Activated T-cell treated with anti-CD3 and anti-CD28 coated beads for 48 hours (primary cell): ENCODE measurements around the gene IL7R.

Experiments used
- DNase-seq: peaks from one replicate; pipeline ENCODE4 v3.0.0-alpha.2; 2020; ENCODE audit warnings: low read depth

IL7R gene, protein sequence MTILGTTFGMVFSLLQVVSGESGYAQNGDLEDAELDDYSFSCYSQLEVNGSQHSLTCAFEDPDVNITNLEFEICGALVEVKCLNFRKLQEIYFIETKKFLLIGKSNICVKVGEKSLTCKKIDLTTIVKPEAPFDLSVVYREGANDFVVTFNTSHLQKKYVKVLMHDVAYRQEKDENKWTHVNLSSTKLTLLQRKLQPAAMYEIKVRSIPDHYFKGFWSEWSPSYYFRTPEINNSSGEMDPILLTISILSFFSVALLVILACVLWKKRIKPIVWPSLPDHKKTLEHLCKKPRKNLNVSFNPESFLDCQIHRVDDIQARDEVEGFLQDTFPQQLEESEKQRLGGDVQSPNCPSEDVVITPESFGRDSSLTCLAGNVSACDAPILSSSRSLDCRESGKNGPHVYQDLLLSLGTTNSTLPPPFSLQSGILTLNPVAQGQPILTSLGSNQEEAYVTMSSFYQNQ

DNA sequence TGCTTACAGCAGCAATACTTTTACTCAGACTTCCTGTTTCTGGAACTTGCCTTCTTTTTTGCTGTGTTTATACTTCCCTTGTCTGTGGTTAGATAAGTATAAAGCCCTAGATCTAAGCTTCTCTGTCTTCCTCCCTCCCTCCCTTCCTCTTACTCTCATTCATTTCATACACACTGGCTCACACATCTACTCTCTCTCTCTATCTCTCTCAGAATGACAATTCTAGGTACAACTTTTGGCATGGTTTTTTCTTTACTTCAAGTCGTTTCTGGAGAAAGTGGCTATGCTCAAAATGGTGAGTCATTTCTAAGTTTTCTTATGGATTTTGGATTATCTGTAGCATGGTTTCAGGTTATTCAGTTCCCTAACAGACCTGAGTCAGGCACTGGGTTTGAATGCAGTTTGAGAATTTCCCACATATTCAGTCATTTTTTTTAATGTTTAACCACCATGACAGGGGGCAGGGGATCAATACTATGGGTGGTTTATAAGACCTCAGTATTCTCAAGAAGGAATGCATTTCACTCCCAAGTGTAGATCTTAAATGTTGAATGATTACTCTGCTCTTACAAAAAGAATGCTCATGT, at the start of gene IL7R:
Gene IL7R, plus strand, starts transcription at position 127 of the 587 bp plus-strand sequence. Its CDS starts 87 bp downstream, at position 214.
- DNase-seq: no peak

DNA sequence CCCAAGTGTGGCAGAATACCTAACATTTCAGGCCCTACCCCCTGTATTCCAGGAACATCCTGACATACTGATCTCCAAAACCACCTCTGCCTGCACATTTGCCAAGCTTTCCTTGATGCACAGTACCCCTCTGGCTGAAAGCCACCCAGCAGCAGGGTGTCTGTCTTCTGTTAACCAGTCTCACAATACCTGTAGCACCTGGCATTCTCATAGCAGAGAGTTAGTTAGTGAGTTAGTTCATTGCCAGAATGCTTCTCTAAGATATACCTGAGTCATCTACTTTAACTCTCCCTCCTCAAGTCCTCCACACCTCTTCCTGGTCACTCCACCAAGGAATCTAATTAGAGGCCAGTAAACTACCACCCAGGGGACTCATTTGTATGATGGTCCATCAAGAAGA, 46.1 kb upstream of the IL7R start:
- no peak for DNase-seq

GRCh38 chr5:35811108-35811741, 45.5 kb upstream of the IL7R start:
- no peak for DNase-seq

GRCh38 chr5:35813521-35813920, 43.2 kb upstream of the IL7R start:
- DNase-seq: no peak

DNA sequence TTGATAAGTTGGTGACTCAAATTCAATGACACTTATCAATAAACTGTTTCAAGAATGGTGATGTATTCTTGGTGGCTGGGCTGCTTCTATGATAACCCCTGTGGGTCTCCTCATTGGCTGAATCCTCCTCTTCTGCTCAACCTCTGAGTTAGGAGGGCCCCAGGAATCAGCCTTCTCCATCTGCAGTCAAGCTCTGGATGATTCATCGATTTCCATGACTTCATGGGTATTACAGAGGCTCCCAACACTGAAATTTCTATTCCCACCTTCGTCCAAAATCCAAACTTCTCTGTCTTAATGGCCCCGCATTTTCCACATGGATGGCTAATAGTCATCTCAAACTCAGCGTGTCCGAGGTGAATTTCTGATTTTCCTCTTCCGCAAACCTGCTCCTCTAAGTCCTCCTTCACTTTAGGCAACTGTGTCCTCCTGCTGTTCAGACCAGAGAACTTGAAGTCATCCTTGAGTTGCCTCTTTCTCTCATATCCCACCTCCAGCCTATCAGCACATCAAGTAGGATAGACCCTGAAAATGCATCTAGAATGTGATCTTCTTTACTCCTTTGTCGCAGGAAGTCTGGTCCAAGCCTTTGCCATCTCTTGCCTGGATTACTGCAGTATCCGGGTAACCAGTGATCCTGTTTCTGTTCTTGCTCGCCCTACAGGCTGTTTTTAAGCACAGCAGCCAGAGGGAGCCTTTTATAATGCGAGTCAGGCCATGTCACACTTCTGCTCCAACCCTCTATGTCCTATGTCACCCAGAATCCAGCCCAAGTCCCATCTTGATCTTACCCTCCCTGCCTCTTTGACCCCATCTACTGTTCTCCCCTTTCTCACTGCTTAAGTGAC, 41.4 kb upstream of the IL7R start:
- no peak for DNase-seq

GRCh38 chr5:35816881-35817521, 39.7 kb upstream of the IL7R start:
- no peak for DNase-seq

- no peak for DNase-seq
Observed at GRCh38 chr5:35819026-35819425, 37.7 kb upstream of the IL7R start.

GRCh38 chr5:35819668-35820067, 37.0 kb upstream of the IL7R start:
- DNase-seq: no peak

DNA sequence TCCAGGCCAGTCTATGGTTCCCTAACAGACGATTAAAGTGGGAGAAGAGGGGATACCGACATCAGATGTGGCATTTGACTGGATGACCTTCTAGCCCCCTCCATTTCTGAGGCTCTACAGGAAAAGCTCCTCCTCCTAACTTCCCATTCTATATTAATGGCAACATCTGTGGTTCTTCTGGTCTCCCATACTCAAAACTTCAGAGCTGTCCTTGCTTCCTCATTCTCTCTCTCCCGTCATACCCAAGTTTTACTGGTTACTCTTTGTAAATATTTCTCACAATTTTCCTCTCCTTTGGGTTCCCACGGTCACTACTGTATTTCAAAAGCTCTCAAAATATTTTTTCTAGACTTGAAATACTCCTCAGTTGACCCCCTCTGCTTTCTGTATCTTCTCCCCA, 36.0 kb upstream of the IL7R start:
- DNase-seq: no peak

DNA sequence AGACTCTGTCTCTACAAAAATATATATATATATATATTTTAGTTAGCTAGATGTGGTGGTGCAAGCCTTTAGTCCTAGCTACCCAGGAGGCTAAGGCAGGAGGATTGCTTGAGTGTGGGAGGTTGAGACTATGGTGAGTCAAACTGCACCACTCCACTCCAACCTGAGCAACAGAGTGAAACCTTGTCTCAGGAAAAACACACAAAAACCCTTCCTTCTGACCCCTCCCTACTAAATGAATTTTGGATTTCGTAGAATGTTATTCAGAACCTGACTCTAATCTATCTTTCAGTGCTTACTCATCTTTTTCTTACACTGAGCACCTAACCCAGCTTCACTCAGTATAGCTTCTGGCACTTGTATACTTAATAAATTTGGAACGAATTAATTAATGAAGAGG, 35.2 kb upstream of the IL7R start:
- no peak for DNase-seq

DNA sequence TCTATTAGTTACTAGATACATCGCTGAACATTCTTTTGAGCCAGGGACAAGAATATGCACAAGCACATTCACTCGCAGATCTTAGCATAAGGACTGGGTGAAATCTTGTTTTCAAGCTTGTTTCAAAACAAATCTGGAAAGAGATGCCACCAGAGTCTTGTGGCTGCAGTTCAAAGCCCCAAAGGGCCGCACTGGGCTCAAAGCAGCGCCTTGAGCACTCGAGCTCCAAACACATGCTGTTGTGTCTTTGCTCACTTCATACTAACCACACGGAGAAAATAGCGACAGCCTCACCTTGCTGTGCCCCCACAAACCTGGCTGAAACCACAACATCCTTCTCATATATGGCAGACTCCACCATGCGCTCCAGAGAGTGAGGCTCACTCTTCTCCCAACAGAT, 34.2 kb upstream of the IL7R start:
- no peak for DNase-seq

- no peak for DNase-seq
Observed at GRCh38 chr5:35823347-35824098, 33.2 kb upstream of the IL7R start.

- no peak for DNase-seq
Observed at GRCh38 chr5:35826056-35826455, 30.6 kb upstream of the IL7R start.

DNA sequence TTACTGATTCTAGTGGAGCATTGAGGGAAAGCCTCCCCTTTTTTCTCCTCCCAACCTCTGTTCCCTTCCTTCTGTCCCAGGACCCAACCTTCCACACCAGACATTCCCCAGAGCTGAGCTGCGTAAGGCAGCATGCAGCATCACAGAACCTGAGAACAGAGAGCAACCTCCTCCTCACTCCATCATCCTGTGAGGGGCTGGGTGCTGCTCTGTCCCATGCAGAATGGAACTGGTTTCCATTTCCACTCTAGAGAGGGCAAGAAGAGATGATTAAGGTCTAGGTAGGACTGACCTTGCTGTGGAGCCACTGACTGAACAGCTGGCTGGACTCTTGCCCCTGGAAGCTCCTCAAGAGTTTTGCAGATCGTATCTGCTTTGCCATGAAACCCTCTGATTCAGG, 30.1 kb upstream of the IL7R start:
- no peak for DNase-seq

DNA sequence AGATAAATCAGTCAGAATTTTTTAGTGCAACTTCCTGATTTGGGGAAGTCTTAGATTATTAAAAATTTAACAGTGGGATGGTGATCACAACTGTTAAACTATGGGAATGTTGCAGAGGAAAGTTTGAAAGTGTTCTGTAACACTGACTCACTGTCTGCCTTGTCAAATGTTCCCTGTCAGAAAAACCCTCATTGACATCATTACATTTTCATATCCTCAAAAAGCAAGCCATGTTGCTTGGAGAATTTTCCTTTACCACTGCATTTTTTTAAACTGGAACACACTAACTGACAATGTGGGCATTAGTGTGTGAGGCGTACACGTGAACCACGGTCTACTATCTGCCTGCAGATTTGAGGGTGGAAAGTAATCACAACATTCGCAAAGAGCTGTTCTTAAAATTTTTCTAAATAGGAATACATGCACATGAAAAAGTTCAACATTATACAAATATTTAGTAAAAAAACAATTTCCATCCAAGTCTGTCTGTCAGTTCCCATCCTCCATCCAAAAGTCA, 28.6 kb upstream of the IL7R start:
- no peak for DNase-seq

DNA sequence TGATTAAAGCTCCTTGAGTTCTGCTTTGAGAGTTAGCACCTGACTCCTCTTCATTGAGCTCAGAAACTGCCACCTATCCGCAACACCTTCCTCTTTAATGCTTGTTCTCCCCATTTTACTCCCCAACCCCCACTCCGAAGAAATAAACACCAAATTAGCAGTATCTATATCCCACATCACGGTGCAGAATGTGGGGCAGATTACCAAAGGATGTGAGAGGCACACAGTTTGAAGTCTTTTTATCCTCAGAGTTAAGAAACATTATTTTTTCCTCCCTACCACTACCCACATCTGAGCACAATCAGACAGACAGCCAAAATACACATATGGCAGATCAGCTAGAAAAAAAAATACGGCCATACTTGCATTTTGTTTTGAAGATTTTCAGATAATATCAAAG, 26.1 kb upstream of the IL7R start:
- DNase-seq: no peak

GRCh38 chr5:35832762-35833161, 23.9 kb upstream of the IL7R start:
- no peak for DNase-seq

GRCh38 chr5:35833224-35833623, 23.5 kb upstream of the IL7R start:
- DNase-seq: no peak

GRCh38 chr5:35835796-35836742, 20.6 kb upstream of the IL7R start:
- no peak for DNase-seq
